PFSK-1 (cell line): ENCODE results near the gene ATP13A4.

Source experiments
- FOXP2 ChIP-seq: optimal IDR thresholded peaks from 2 replicates; pipeline ENCODE3; 2011; ENCODE audit warnings: borderline replicate concordance, control low read depth, inconsistent platforms; ENCODE audit not compliant: insufficient read depth; ENCODE audit errors: extremely low read length, extremely low read depth
- POLR2AphosphoS5 ChIP-seq: IDR thresholded peaks from 2 replicates; pipeline ENCODE4 v1.6.1; 2012; ENCODE audit warnings: low read depth, mild to moderate bottlenecking, control low read depth, low read length, moderate library complexity
- REST ChIP-seq, 2 experiments: IDR thresholded peaks; 2 replicates each; pipeline versions ENCODE4 v1.6.1 to v1.8.0; 2011 to 2012; ENCODE audit warnings: low read depth in 2 of 2, low read length in 2 of 2, control low read depth in 1 of 2, inconsistent platforms in 1 of 2, mild to moderate bottlenecking in 1 of 2, moderate library complexity in 1 of 2; ENCODE audit not compliant: insufficient read depth in 1 of 2
- SIN3A ChIP-seq: IDR thresholded peaks from 2 replicates; pipeline ENCODE4 v1.6.1; 2012; ENCODE audit warnings: mild to moderate bottlenecking, low read length, moderate library complexity, borderline replicate concordance; ENCODE audit not compliant: insufficient read depth
- TAF1 ChIP-seq: IDR thresholded peaks from 2 replicates; pipeline ENCODE4 v1.6.1; 2012; ENCODE audit warnings: low read length, control low read depth, borderline replicate concordance; ENCODE audit not compliant: insufficient read depth

GRCh38 chr3:193506921-193507320, 47.8 kb downstream of the ATP13A4 start:
- TF ChIP-seq POLR2AphosphoS5 (no peak), REST (IDR thresholded peaks at IDR 0.05; ENCODE audit: insufficient read depth in 1 of 2, low read depth in 2 of 2, low read length in 2 of 2) (no peak), SIN3A (no peak), FOXP2 (no peak), TAF1 (no peak)
